GM21825 (cell line): ENCODE measurements around the gene IFFO2.
A peak's percentile ranks its signal among the peaks of the same experiment; 100 is the strongest.

Experiments used
- ATAC-seq: cut with Tn5 transposase; IDR thresholded peaks from one replicate; pipeline ENCODE4 v1.9.1; 2021; ENCODE audit warnings: mild to moderate bottlenecking, moderate library complexity; ENCODE audit not compliant: unreplicated experiment

IFFO2 gene

DNA sequence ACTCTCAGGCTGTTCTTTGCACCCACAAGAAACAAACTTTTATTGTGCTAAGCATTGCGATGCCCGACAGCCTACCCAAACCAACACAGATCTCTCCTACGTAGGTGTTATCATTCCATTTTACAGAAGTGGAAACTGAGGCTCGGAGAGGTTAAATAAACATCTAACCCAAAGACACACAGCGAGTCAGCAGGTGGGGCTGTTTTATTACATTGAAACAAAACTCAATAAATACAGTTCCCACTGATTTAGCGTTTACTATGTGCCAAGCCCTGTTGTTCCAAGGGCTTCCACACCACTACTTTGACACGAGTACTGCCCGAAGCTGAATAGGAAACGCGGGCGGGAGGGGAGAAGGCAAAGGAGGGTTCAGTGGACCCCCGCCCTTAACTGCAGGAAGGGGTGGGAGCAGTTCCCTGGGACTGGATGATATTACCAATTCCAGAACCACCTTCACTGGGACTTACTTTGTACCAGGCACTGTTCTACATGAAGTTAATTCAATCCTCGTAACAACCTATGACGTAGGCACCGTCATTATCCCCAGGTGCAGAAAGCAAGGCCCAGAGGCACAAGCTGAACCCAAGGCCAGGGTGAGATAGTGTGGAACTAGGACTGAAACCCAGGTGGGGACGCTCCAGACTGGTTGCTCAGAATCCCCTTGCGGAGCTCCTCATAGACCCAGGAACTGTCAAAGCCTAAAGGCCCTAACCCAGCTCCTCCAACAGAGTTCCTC is 34.8 kb downstream of the IFFO2 start:
- ATAC-seq: no peak

DNA sequence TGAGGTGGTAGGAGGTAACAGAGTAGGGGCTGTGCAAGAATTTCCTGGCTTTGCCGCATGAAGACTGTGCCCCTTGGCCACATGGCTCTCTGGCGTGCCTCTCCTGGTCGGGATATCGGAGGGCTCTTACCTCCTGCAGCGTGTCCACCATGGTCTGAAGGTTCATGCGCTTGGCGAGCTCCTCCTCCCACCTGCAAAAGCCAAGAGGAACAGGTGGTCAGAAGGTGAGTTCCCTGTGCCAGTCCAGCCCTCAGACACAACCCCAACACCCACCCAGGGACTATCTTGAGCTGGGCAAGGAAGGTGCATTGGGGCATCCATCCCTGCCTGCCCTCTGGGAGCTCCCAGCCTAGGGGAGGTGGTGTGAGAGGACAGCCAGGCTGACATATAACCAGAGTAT is 35.5 kb downstream of the IFFO2 start:
- no peak for ATAC-seq

DNA sequence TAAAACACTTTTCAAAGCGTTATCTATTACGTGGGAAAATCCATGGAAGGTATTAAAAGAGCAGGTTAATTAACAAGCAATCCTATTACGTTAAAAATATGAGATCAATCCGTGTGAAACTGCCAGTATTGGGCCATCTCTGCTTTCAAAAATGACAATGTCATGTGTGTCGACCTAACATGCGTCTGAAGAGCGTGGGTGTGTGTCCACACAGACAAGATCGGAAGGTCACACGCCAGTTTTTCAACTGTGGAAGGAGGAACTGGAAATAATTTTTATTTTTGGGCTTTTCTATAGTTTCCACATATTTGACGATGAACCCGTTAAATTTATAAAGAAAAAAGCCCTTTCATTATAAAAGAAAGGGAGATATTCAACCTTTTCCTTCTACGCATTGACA is 36.5 kb downstream of the IFFO2 start:
- no peak for ATAC-seq

DNA sequence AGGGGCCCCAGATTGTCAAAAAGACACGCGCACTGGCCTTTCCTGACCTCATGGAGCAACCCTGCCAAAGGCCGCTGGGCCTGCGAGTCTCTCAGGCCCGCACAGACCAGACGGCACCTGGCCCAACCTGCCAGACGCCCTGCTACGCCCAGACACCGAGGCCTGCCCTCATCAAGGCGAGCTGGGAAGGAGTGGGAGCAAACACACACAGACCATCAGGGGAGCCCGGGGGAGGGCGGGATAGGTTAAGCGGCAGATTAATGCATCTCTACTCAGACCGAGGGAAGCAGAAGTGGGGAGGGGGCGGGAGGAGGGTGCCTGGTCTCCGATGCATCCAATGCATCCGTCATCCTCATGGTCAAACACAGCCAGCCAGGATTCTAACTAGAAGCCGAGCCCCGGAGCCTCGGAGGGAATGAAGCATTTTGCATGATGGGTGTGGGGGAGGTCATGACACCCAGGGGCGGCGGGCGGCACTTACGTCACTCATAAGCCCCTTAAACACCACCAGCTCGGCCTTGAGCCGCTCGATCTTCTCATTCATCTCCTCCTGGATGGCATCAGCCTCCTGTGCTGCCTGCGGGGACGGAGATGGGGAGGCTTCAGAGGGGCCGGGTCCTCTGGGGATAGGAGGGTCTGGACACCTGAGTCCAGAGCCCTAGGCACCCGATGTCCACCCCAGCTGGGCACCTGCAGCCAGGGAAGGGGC is 37.1 kb downstream of the IFFO2 start:
- ATAC-seq: no peak

DNA sequence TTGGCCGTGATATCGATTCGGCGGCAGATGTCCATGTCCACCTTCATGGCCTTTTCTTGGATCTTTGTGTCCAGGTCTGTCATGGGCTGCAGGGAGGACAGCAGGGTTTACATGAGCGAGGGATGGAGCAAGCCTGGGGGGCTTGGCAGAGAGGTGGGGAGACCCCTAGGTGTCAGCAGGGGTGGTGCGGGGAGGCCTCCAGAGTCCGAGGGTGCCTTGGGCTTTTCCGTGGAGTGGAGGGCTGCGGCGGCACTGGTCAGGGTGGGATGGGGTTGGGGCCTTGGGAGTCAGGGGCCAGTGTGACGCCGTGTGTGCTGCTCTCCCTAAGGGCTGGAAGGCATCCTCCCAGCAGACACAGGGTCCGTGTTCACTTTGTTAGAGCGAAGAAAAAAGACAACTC is 38.1 kb downstream of the IFFO2 start:
- ATAC-seq: no peak

DNA sequence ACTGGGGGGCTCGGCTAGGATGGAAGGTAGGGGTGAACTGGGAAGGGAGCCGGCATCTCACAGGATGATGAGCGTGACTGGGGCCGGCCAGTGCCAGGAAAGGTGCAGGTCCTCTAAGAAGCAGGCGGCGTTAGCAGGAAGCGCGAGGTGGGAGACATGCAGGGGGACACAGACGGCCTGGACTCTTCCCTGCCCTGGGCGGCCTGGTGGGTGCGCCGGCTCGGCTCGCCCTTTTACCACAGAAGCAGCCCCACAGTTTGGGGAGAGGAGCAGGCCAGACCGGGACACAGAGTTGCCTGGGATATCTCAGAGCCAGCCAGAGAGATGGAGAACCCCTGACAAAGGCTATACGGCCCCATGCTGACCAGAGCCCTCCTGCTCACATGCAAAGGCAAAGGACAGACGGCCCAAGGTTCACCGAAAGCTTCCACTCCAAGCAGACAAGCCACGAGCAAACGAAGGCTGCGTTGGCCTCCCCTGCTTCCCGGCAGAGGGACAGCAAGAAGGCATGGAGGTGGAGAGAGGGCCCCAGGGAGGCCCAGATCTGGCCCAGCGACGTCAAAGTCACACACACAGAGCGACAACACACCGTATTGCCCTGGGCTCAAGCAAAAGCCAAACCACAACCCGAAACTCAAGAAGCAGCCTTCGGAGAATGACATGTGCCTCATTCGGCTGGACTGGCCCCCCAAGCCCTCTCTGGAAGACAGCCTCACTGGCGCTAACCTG is 39.2 kb downstream of the IFFO2 start:
- no peak for ATAC-seq

DNA sequence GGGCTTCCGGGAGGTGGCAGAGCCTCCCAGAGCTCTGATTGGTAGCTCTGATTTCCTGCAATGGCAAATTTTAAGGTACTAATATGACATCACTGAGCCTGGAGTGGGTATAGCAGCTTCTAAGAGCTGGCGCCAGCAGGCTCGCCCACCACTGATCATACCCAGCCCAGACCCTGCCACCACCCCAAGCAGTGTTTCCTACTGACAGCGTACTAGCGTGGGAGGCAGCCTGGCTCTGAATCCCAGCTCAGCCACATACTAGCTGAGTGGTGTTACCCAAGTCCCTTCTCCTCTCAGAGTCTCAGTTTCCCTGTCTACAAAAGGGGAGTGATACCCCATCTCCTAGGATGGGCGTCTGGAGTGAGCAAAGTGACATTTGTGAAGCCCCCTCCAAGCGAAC is 41.1 kb downstream of the IFFO2 start:
- no peak for ATAC-seq

DNA sequence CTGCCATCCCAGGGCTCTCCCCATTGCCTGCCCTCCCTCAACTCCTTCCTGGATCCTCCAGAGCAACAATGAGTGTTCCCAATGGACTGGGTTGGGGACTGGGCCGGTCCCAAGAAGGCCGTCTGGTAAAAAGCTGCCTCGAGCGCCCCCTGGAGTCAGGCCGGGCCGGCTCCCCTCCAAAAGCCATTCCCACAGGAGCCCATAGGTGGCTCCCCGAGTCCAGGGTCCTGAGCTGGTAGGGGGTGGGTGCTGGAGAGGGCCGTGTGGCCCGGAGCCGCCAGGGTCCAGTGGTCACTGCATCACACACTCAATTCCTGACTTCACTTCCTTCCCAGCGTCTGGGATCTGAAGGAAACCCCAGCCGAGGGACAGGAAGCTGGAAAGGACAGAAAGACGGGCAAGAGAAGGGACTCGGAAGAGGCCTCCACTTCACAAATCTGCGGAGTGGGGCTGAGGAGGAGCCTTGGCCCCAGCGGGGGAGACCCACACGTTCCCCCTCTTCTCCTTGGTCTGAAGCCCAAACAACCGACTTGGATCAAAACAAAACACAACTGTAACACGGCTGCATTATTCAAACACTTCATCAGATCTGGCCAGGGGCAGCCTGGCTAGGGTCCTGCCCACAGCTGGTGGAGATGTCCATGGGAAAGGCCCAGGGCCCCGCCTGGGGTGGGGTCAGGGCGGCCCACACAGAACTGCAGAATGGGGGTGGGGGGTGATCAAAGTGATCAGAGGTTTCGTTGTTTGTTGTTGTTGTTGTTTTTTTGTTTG is 43.2 kb downstream of the IFFO2 start:
- ATAC-seq: peak; percentile 49

DNA sequence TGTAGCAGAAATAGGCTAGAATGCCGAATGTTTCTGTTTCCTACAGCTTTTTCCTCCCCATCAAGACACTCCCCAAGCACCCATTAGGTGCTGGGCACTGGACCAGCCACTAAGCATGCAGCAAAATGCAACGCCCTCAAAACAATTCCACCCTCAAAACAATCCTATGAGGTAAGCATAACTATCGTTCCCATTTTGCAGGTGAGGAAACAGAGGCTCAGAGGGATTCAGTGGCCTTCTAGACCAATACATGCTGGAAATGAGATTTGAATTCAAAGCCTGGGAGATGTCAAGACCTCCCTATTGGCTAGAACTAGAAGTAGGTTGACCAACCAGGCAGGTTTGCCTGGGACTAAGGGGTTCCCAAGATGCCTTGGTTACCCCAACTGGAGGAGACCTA is 43.9 kb downstream of the IFFO2 start:
- ATAC-seq: no peak

DNA sequence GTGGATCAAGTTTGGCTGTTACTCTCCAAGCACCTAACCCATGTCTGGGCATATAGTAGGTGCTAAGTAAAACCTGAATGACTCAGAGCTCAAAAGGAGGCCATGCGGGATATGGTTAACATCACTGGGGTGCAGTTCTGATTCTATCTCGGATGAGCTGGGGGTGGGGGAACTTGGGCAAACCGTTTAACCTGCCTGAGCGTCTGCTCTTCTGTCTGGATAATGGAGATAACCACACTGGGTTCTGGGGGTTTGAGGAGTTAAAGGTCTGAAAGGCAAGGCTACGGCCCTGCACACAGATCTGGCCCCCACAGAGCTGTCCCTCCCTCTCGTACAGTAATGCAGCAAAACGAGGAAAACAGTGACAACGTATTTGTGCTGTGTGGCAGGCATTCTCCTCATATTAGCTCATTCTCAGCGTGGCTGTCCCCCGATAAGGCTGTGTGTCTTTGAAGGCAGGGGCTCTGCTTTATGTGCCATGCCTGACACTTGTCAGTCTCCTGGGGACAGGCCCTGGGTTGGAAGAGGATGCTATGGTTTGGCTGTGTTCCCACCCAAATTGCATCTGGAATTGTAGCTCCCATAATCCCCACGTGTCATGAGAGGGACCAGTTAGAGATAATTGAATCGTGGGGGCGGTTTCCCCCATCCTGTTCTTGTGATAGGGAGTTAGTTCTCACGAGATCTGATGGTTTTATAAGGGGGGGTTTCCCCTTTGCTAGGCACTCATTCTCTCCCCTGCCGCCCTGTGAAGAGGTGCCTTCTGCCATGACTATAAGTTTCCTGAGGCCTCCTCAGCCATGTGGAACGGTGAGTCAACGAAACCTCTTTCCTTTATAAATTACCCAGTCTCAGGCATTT is 47.3 kb downstream of the IFFO2 start:
- ATAC-seq: no peak

DNA sequence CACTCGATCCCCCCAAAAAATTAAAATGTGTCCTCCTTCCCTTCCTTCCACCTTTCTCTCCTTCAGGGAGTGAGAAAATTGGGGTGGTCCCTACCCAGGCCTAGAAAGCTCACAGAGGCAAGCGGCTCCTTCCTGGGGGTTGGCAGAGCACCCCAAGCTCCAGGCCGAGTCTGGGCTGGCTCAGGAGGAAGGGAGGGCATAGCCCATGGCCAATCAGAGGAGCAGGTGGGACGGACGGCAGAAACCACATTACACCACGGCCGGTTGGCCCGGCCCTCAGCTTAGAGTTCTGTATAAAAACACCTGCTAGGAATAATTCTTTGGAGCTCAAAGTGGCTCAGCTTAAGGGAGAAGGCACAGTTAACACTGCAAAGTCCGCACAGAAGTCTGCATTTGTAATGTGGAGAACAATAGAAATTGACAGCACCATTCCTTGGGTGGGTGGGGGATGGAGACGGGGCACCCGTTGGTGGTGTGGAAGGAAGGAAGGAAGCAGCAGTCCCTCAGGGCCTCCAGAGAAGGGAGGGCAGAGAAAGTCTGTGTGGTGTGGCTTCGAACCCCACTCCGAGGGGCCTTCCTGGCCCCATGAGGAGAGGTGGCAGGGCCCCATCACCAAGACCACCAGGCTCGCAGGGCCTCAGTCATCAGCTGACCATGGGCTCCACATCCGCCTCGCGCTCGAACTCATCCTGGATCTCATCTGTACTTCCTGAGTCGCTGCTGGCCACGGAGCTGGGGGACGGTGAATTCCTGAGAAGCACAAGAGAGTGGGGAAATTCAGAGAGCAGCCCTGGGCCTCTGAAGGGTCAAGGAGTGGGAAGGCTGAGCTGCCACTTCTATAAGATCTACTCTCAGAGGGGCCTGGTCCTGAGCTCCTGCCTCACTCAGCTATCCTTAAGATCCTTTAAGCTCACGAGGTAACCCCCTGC is 48.3 kb downstream of the IFFO2 start:
- no peak for ATAC-seq

DNA sequence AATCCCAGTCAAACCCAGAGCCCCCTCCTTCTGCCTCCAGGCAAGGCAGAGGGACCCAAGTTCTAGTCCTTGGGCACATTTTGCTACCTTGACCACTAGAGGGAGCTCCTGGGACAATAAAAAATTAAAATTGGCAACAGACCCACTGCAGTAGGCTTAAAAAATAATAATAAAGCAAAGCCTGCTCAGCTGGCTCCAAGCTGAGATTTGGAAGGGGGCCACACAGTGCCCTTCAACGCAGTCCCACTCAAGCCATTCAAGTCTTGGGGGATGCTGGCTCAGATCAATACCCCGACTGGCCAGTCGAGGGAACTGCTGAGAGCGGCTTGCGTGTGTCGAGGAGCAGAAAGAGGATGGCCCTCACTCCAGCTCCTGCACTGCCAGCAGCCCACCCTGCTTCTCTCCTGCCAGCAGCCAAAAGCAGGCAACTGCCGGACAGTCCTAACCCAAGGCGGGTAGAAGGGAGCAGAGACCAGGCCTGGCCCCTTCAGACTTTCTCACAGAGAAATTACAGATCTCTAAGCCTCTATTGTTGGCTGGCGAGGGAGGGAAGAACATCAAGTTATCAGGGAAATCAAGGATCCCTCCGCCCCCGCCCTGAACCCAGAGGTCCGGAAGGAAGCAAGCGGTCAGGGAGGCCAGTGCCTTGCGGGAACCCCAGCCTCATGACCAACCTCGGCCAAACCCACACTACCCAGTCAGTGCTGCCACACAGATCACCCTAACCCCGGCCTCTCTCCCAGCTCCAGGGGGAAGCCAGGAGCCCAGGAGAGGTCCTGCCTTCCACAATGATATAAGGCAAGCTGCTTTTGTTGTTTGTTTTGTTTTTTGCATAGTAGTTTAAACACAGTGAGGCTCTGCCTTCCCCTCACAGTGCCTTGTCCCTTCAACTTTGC is 49.2 kb downstream of the IFFO2 start:
- no peak for ATAC-seq

DNA sequence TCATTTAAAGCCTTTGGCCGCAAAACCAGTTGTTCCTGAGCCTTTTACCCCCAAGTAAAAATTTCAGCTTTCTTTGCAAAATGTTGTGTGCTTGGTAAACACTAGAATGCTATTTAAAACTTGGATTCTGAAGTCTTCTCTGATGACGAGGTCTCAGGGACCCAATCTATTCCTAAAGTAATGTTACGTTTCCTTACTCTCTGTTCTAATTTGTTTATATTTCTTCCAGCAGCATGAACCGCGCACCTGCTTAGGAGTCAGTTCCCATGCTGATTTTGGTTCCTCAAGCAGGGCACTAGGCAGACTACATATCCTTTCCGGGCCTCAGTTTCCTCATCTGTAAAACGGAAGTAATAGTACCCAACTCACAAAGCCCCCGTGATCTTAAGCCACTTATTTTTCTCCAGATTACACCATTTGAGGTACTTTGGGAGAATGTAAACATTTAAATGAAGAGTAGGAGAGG is 53.2 kb downstream of the IFFO2 start:
- no peak for ATAC-seq

DNA sequence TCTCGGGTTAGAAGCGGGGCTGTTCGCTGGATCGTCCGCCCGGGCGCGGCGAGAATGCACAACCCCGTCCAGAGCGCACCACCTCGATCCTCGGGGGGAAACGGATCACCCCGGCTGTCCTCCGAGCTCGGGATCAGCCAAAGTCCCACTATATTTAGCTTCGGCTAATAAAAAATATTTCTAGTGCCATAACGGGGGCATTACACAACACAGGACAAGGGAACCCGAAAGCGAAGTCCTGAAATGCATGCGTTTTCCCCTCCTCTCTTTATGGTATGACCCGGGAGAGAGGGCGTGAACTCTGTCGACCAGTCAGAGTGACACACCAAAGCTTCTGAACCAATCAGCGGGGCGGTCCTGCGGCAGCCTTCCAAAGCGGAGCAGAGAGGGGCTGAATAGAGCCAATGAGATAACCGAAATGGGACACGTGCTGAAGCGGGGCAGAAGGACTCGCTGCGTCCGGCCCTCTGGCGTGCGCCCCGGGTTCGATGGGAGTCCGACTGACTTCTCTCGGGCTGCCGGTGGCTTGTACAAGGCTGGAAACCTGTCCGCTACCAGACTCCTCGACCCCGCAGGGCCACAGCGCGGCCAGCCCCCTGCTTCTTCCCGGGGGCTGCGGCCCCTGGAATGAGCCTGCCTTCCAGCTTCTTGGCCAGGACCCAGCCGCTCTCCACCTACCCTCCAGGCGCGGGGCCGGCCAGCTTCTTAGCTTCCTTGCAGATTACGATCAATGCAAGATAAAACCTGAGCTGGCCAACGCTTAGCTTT is 53.8 kb downstream of the IFFO2 start, which contains the start of gene ALDH4A1:
ALDH4A1 (minus strand) TSS at position 33 of the 768 bp plus-strand sequence; CDS start at position 1, 32 bp downstream.
- ATAC-seq: peak; percentile 90

DNA sequence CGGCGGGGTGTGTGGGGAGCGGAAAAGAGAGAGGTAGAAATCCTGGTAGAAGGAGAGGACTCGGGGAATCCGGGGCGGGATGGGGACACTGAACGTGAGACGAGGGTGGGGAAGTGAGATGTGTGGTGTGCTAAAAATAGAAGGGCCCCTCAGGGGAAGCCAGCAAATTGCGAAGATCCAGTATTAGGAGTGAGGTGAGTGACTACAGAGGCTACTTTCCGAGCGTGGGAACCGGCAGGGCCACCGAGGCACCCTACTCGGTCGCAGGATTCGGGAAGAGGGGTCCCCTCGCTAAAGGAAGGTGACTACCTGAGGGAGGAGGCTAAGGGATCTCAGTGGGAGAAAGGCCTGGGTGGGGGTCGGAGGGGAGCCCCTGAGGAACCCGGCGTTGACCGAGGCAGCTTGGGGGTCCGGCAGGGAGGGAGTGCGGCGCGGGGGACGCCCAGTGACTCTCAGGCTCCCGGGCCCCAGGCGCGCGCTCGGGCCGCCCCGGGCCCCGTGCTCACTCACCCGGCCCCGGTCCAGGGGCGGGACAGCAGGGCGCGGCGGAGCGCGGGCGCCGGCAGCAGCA is 54.4 kb downstream of the IFFO2 start:
- ATAC-seq: no peak

DNA sequence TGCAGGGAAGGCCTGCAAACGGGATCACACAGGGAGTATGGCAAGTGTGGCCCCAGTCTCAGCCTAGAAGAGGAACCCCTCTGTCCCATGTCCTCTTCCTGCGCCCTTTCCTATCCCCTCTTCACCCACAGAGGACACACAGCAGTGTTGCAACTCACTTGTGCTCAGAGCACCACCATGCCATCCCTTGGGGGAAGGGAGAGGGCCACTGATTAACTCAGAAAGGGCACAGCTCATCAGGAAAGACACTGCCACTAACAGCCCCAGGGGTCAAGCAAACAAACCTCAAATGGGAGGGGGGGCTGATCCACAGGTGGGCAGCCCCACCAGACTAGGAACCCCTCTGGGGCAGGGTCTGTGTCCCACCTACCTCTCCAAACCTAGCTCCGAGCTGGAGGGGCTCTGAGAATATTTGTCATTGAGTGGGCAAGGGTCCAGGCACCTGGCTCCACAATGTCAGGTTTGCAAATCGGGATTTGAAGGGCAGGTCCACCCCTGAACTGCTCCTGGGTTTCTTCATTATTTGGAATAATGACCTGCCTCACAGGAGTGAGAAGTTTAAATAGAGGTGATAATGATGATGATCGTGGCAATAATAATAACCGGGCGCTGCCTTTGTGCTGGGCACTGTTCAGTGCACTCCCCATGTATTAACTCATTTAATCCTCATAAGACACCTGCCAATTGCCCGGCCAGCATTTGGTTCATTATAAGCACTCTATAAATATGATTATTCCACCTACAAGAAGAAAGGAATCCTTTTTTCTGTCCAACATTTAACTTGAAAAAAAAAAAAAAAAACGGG is 55.1 kb downstream of the IFFO2 start:
- no peak for ATAC-seq
